A549 (cell line): Measurements from ENCODE around the gene SPIRE1. TPM values are rescaled to one million over a fixed set of nuclear protein-coding genes. Genes with fewer than 3 reads are reported as not detected.

Source experiments
- ATAC-seq, 2 experiments: fragments of 200-7000 bp in 1 of 2; fragments of >200 bp in 1 of 2; cut with Nextera tagmentation in 1 of 2; cut with Tn5 transposase in 1 of 2; 3 replicates each; pipeline versions ENCODE4 v1.8.0 to v1.9.1; 2018 to 2020; ENCODE audit warnings: mild to moderate bottlenecking in 1 of 2, moderate library complexity in 1 of 2
- CTCF ChIA-PET: fragments of 300-600 bp; sonication (Branson Sonifier 250); formaldehyde crosslinking; extraction: SDS; loops from one replicate; lab custom pipeline; 2021; ENCODE audit warnings: antibody characterized with exemption, inconsistent platforms; lab: Yijun Ruan, JAX
- POLR2A ChIA-PET: fragments of 350-600 bp; formaldehyde crosslinking; extraction: SDS; loops from one replicate; lab custom pipeline; 2021; ENCODE audit warnings: antibody characterized with exemption, inconsistent platforms; lab: Yijun Ruan, JAX
- DNase-seq, 2 experiments: peaks; one replicate each; pipeline versions ENCODE4 v3.0.0 to v3.0.0-alpha.2; 2011 to 2016; ENCODE audit warnings: low read depth in 1 of 2, low spot score in 1 of 2
- FAIRE-seq: peaks from 2 replicates; lab custom pipeline; 2011; peaks lifted over from hg19 to GRCh38; lab: Jason Lieb, UNC
- H3K27ac ChIP-seq, 2 experiments: fragments of >200 bp; sonication (Bioruptor Twin); formaldehyde crosslinking; 3 replicates each; pipeline ENCODE4 v1.5.1; 2016 to 2017
- H3K4me1 ChIP-seq: fragments of >200 bp; sonication (Bioruptor Twin); formaldehyde crosslinking; 3 replicates; pipeline ENCODE4 v1.6.1; 2016
- H3K4me2 ChIP-seq: fragments of >200 bp; sonication (Bioruptor Twin); formaldehyde crosslinking; 3 replicates; pipeline ENCODE4 v1.6.1; 2016
- H3K4me3 ChIP-seq: fragments of >200 bp; sonication (Bioruptor Twin); formaldehyde crosslinking; 3 replicates; pipeline ENCODE4 v1.5.1; 2016
- H3K9me3 ChIP-seq: fragments of >200 bp; sonication (Bioruptor Twin); formaldehyde crosslinking; 3 replicates; pipeline ENCODE4 v1.6.1; 2016
- CBX8 ChIP-seq: fragments of 200-600 bp; sonication (generic); IDR thresholded peaks from 2 replicates; pipeline ENCODE4 v1.6.1; 2016
- EHMT2 ChIP-seq: fragments of 200-600 bp; sonication (generic); IDR thresholded peaks from 2 replicates; pipeline ENCODE4 v1.6.1; 2016; ENCODE audit warnings: antibody characterized with exemption, low read depth, mild to moderate bottlenecking, moderate library complexity
- EP300 ChIP-seq, 2 experiments: fragments of >200 bp; sonication (Bioruptor Twin); formaldehyde crosslinking; IDR thresholded peaks; 2 replicates in 1 of 2; 3 replicates in 1 of 2; pipeline ENCODE4 v1.6.1; 2016 to 2017
- ESRRA ChIP-seq: fragments of 150-350 bp; IDR thresholded peaks from 2 replicates; pipeline ENCODE4 v1.6.1; 2014; ENCODE audit warnings: mild to moderate bottlenecking, low read length, borderline replicate concordance
- FOSB ChIP-seq: fragments of 250-450 bp; sonication (Bioruptor Pico); IDR thresholded peaks from 2 replicates; pipeline ENCODE4 v1.5.0; 2020; ENCODE audit warnings: mild to moderate bottlenecking, moderate library complexity
- FOSL2 ChIP-seq, 2 experiments: fragments of 450-650 bp in 1 of 2; fragments of >200 bp in 1 of 2; sonication (Bioruptor Twin) in 1 of 2; formaldehyde crosslinking; IDR thresholded peaks; 2 replicates each; pipeline versions ENCODE4 v1.5.0 to v1.6.1; 2016 to 2020; ENCODE audit warnings: mild to moderate bottlenecking in 1 of 2, moderate library complexity in 1 of 2
- GATA3 ChIP-seq: IDR thresholded peaks from 2 replicates; pipeline ENCODE4 v1.6.1; 2012; ENCODE audit warnings: borderline replicate concordance
- HDAC2 ChIP-seq: fragments of 200-600 bp; sonication (generic); IDR thresholded peaks from 2 replicates; pipeline ENCODE4 v1.6.1; 2016
- HOXB13 ChIP-seq: fragments of 250-450 bp; sonication (Bioruptor Pico); IDR thresholded peaks from 2 replicates; pipeline ENCODE4 v1.5.0; 2020; ENCODE audit warnings: low read depth, mild to moderate bottlenecking, moderate library complexity
- HOXB5 ChIP-seq: fragments of 250-450 bp; sonication (Bioruptor Pico); IDR thresholded peaks from 2 replicates; pipeline ENCODE4 v1.5.0; 2020; ENCODE audit warnings: mild to moderate bottlenecking, moderate library complexity
- MYC ChIP-seq: IDR thresholded peaks from 2 replicates; pipeline ENCODE4 v1.6.1; 2012; ENCODE audit warnings: mild to moderate bottlenecking, inconsistent platforms, low read length, improper control_type of control experiment, borderline replicate concordance
- POLR2AphosphoS2 ChIP-seq: conservative IDR thresholded peaks from 2 replicates; pipeline ENCODE4 v1.6.1; 2012; ENCODE audit warnings: low read length, improper control_type of control experiment, inconsistent platforms
- RCOR1 ChIP-seq: fragments of 150-350 bp; IDR thresholded peaks from 2 replicates; pipeline ENCODE4 v1.6.1; 2014; ENCODE audit warnings: antibody characterized with exemption, low read length, low read depth
- RNF2 ChIP-seq: fragments of 200-600 bp; sonication (generic); IDR thresholded peaks from 2 replicates; pipeline ENCODE4 v1.6.1; 2016; ENCODE audit warnings: low read depth, mild to moderate bottlenecking, antibody characterized with exemption, moderate library complexity, borderline replicate concordance
- SMC3 ChIP-seq: fragments of >200 bp; sonication (Bioruptor Twin); formaldehyde crosslinking; IDR thresholded peaks from 3 replicates; pipeline ENCODE4 v1.6.1; 2018; ENCODE audit warnings: inconsistent platforms
- SREBF2 ChIP-seq: fragments of 450-650 bp; IDR thresholded peaks from 2 replicates; pipeline ENCODE4 v1.6.1; 2014; ENCODE audit warnings: mild to moderate bottlenecking, moderate library complexity
- TP53 ChIP-seq: fragments of 250-450 bp; sonication (Bioruptor Pico); IDR thresholded peaks from 2 replicates; pipeline ENCODE4 v1.5.0; 2021; ENCODE audit warnings: mild to moderate bottlenecking, moderate library complexity
- WGBS: methylation state at CpG from one replicate; pipeline ENCODE4 v1.1.6; 2017; ENCODE audit errors: missing lambda C conversion rate; 5-methylcytosine and 5-hydroxymethylcytosine counted together
- polyA plus RNA-seq, 4 experiments: library from polyadenylated mRNA; depleted of rRNA in 3 of 4; stranded (reverse); fragments of >200 nt; fragmentation: RNase III in 1 of 4; extraction: RNeasy Plus Mini Kit Qiagen cat#74134 plus additional on column Dnase treatment in 1 of 4; gene quantifications; 2 replicates in 3 of 4; 3 replicates in 1 of 4; pipeline ENCODE4 v1.2.3, GENCODE V29; 2011 to 2017
- TF ChIP-seq, protein P1 (sequence below): fragments of 200-600 bp; sonication (generic); IDR thresholded peaks from 2 replicates; pipeline ENCODE4 v1.6.1; 2016; ENCODE audit warnings: antibody characterized with exemption, mild to moderate bottlenecking, moderate library complexity
- TF ChIP-seq, protein P2 (sequence below): IDR thresholded peaks from 2 replicates; pipeline ENCODE4 v1.6.1; 2012
- TF ChIP-seq, protein P3 (sequence below): fragments of >200 bp; sonication (Bioruptor Twin); formaldehyde crosslinking; IDR thresholded peaks from 3 replicates; pipeline ENCODE4 v1.6.1; 2016
- TF ChIP-seq, protein P4 (sequence below): fragments of >200 bp; sonication (Bioruptor Twin); formaldehyde crosslinking; IDR thresholded peaks from 3 replicates; pipeline ENCODE4 v1.5.1; 2016
- TF ChIP-seq, protein P5 (sequence below): fragments of 250-450 bp; sonication (Bioruptor Pico); IDR thresholded peaks from 2 replicates; pipeline ENCODE4 v1.5.0; 2020; ENCODE audit warnings: low read depth, mild to moderate bottlenecking, moderate library complexity
- TF ChIP-seq, protein P6 (sequence below): fragments of 450-650 bp; IDR thresholded peaks from 2 replicates; pipeline ENCODE4 v1.6.1; 2014; ENCODE audit warnings: antibody characterized with exemption
- TF ChIP-seq, protein P7 (sequence below): IDR thresholded peaks from 2 replicates; pipeline ENCODE4 v1.6.1; 2012

Gene SPIRE1
- polyA plus RNA-seq, 2 of the 4 experiments (the other 2 are of a cell fraction): 8.3 to 29.4 TPM

DNA sequence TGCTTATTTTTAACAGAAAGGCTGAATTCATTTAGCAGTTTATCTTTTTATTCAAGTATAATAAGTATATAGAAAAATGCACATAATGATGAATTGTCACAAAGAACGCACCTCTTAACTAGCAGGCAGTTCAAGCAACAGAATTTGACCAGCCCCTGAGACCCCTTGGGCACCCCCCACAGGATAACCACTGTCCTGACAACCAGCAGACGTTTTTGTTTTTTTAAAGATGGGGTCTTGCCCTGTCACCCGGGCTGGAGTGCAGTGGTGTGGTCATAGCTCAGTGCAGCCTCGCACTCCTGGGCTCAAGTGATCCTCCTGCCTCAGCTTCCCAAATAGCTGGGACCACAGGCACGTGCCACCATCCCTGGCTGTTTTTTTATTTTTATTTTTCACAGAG, 236.2 kb downstream of the SPIRE1 start:
- H3K4me2 ChIP-seq: no peak overlapping the region
- TF ChIP-seq, protein P1, sequence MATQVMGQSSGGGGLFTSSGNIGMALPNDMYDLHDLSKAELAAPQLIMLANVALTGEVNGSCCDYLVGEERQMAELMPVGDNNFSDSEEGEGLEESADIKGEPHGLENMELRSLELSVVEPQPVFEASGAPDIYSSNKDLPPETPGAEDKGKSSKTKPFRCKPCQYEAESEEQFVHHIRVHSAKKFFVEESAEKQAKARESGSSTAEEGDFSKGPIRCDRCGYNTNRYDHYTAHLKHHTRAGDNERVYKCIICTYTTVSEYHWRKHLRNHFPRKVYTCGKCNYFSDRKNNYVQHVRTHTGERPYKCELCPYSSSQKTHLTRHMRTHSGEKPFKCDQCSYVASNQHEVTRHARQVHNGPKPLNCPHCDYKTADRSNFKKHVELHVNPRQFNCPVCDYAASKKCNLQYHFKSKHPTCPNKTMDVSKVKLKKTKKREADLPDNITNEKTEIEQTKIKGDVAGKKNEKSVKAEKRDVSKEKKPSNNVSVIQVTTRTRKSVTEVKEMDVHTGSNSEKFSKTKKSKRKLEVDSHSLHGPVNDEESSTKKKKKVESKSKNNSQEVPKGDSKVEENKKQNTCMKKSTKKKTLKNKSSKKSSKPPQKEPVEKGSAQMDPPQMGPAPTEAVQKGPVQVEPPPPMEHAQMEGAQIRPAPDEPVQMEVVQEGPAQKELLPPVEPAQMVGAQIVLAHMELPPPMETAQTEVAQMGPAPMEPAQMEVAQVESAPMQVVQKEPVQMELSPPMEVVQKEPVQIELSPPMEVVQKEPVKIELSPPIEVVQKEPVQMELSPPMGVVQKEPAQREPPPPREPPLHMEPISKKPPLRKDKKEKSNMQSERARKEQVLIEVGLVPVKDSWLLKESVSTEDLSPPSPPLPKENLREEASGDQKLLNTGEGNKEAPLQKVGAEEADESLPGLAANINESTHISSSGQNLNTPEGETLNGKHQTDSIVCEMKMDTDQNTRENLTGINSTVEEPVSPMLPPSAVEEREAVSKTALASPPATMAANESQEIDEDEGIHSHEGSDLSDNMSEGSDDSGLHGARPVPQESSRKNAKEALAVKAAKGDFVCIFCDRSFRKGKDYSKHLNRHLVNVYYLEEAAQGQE: no peak
- no peak for TF ChIP-seq CBX8
- TF ChIP-seq EP300 (IDR thresholded peaks at IDR 0.05): no peak
- no peak for TF ChIP-seq FOSL2 (IDR thresholded peaks at IDR 0.05)
- TF ChIP-seq FOSL2 (CRISPR knock-in tag; IDR thresholded peaks at IDR 0.05): no peak
- TF ChIP-seq, protein P2, sequence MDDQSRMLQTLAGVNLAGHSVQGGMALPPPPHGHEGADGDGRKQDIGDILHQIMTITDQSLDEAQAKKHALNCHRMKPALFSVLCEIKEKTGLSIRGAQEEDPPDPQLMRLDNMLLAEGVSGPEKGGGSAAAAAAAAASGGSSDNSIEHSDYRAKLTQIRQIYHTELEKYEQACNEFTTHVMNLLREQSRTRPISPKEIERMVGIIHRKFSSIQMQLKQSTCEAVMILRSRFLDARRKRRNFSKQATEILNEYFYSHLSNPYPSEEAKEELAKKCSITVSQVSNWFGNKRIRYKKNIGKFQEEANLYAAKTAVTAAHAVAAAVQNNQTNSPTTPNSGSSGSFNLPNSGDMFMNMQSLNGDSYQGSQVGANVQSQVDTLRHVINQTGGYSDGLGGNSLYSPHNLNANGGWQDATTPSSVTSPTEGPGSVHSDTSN: no peak
- no peak for TF ChIP-seq HDAC2
- TF ChIP-seq, protein P3, sequence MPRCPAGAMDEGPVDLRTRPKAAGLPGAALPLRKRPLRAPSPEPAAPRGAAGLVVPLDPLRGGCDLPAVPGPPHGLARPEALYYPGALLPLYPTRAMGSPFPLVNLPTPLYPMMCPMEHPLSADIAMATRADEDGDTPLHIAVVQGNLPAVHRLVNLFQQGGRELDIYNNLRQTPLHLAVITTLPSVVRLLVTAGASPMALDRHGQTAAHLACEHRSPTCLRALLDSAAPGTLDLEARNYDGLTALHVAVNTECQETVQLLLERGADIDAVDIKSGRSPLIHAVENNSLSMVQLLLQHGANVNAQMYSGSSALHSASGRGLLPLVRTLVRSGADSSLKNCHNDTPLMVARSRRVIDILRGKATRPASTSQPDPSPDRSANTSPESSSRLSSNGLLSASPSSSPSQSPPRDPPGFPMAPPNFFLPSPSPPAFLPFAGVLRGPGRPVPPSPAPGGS: no peak
- TF ChIP-seq, all 56 proteins: peak for 0
- CTCF ChIA-PET: no interaction called here
- Histone ChIP-seq H3K4me1 (no peaks in the 10 kb centered on the region), H3K27ac (no peak overlapping the region), H3K9me3 (no peaks in the 10 kb centered on the region), H3K4me3 (no peak overlapping the region)
- ATAC-seq: no peak
- DNase-seq: no peak
- POLR2A ChIA-PET: no interaction called here
- no peak for FAIRE-seq
- WGBS: 66% methylated on average over 5 of the region's 5 CpGs

DNA sequence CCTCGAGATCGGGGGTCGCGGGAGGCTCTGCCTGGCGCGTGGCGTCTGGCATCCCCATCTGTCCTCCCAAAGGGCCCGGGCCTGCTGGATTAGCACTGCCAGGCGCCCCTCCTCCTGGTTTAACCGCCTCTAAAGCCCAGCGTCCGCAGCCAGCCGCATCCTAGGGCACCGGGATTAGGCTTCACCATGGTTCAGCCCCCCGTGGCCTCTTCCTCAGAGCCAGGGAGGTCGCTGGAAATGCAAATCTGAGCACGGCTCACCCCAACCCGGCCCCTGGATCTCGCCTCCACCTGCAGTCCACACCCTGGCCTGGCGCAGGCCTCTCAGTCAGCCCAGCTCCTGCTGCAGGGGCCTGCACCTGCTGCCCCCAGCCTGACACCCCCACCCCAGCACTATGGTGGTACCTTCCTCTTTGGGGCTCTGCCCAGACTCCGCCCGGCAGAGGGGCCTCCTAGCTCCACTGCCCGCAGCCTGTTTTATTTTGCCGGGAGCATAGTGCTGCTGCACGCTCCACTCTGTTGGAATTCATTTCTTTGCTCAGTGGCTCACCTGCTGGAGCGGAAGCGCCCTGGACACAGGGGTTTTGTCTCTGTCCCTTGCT, 237.0 kb downstream of the SPIRE1 start:
- no peak for DNase-seq
- Histone ChIP-seq H3K9me3 (no peaks in the 10 kb centered on the region), H3K27ac (no peak overlapping the region), H3K4me1 (no peaks in the 10 kb centered on the region), H3K4me2 (no peak overlapping the region), H3K4me3 (no peak overlapping the region)
- FAIRE-seq: no peak
- WGBS: 94% methylated on average over 18 of the region's 27 CpGs
- CTCF ChIA-PET: no interaction called here
- POLR2A ChIA-PET: no interaction called here
- TF ChIP-seq HOXB13 (CRISPR knock-in tag): no peak
- no peak for TF ChIP-seq SMC3
- TF ChIP-seq MYC: no peak
- no peak for TF ChIP-seq POLR2AphosphoS2
- no peak for TF ChIP-seq GATA3
- TF ChIP-seq SREBF2: no peak
- no peak for TF ChIP-seq HOXB5 (CRISPR knock-in tag)
- TF ChIP-seq, all 56 proteins: peak for 0
- no peak for ATAC-seq

DNA sequence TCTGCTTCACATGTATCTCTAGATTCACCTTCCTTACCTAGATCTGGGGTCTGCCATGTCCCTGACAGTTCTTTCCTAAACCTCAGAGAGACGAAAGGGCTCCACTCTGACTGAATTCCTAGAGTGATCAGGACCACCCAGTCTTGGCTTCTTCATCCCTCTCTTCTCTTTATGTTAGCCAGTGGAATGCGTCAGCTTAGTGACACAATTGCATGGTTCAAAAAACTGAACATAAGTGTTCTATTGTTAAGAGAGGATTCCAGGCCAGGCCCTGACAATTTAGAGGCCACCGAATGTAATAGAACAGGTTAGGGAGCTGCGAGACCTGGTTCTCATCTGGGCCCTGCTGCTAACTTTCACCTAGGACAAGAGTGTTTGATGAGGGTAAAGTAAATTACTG, 240.2 kb downstream of the SPIRE1 start:
- no peak overlapping the region for H3K27ac ChIP-seq
- ATAC-seq: no peak
- H3K4me3 ChIP-seq: no peak overlapping the region
- no peaks in the 10 kb centered on the region for H3K9me3 ChIP-seq
- CTCF ChIA-PET: no interaction called here
- FAIRE-seq: no peak
- 90% methylated on average over 4 of the region's 4 CpGs for WGBS
- DNase-seq: no peak
- POLR2A ChIA-PET: no interaction called here
- H3K4me1 ChIP-seq: no peaks in the 10 kb centered on the region
- H3K4me2 ChIP-seq: no peak overlapping the region
- TF ChIP-seq, protein P4, sequence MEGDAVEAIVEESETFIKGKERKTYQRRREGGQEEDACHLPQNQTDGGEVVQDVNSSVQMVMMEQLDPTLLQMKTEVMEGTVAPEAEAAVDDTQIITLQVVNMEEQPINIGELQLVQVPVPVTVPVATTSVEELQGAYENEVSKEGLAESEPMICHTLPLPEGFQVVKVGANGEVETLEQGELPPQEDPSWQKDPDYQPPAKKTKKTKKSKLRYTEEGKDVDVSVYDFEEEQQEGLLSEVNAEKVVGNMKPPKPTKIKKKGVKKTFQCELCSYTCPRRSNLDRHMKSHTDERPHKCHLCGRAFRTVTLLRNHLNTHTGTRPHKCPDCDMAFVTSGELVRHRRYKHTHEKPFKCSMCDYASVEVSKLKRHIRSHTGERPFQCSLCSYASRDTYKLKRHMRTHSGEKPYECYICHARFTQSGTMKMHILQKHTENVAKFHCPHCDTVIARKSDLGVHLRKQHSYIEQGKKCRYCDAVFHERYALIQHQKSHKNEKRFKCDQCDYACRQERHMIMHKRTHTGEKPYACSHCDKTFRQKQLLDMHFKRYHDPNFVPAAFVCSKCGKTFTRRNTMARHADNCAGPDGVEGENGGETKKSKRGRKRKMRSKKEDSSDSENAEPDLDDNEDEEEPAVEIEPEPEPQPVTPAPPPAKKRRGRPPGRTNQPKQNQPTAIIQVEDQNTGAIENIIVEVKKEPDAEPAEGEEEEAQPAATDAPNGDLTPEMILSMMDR: no peak
- TF ChIP-seq FOSB (CRISPR knock-in tag): no peak
- TF ChIP-seq RNF2: no peak
- TF ChIP-seq, protein P5, sequence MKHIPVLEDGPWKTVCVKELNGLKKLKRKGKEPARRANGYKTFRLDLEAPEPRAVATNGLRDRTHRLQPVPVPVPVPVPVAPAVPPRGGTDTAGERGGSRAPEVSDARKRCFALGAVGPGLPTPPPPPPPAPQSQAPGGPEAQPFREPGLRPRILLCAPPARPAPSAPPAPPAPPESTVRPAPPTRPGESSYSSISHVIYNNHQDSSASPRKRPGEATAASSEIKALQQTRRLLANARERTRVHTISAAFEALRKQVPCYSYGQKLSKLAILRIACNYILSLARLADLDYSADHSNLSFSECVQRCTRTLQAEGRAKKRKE (CRISPR knock-in tag): no peak
- TF ChIP-seq RCOR1: no peak
- no peak for TF ChIP-seq ESRRA
- TF ChIP-seq, protein P6, sequence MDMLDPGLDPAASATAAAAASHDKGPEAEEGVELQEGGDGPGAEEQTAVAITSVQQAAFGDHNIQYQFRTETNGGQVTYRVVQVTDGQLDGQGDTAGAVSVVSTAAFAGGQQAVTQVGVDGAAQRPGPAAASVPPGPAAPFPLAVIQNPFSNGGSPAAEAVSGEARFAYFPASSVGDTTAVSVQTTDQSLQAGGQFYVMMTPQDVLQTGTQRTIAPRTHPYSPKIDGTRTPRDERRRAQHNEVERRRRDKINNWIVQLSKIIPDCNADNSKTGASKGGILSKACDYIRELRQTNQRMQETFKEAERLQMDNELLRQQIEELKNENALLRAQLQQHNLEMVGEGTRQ: no peak
- no peak for TF ChIP-seq EHMT2
- TF ChIP-seq, protein P7, sequence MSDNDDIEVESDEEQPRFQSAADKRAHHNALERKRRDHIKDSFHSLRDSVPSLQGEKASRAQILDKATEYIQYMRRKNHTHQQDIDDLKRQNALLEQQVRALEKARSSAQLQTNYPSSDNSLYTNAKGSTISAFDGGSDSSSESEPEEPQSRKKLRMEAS: no peak
- no peak for TF ChIP-seq TP53 (CRISPR knock-in tag)
